MG63 (cell line): ENCODE results near the gene UBFD1. TPM values are rescaled to one million over a fixed set of nuclear protein-coding genes. Genes with fewer than 3 reads are reported as not detected.

ENCODE experiments used
- DNase-seq: peaks from one replicate; pipeline ENCODE4 v3.0.0-alpha.2; 2020
- H3K27me3 ChIP-seq: fragments of 250-450 bp; sonication (Bioruptor Pico); 2 replicates; pipeline ENCODE4 v1.5.1; 2020; ENCODE audit warnings: mild to moderate bottlenecking, moderate library complexity
- H3K36me3 ChIP-seq: fragments of 250-450 bp; sonication (Bioruptor Pico); 2 replicates; pipeline ENCODE4 v1.5.1; 2020; ENCODE audit warnings: mild to moderate bottlenecking, moderate library complexity
- H3K4me3 ChIP-seq: fragments of 250-450 bp; sonication (Bioruptor Pico); 2 replicates; pipeline ENCODE4 v1.5.1; 2020; ENCODE audit warnings: mild to moderate bottlenecking, moderate library complexity
- H3K9me3 ChIP-seq: fragments of 250-450 bp; sonication (Bioruptor Pico); 2 replicates; pipeline ENCODE4 v1.5.1; 2020; ENCODE audit warnings: mild to moderate bottlenecking, moderate library complexity
- total RNA-seq: library from RNA; depleted of rRNA; stranded (reverse); fragments of >200 nt; shearing (Covaris generic); gene quantifications from 2 replicates; pipeline ENCODE4 v1.2.3, GENCODE V29; 2014; ENCODE audit warnings: low replicate concordance; rRNA removed

The UBFD1 gene
- total RNA-seq, 1 experiment from 2014 or later: 59.3 TPM

DNA sequence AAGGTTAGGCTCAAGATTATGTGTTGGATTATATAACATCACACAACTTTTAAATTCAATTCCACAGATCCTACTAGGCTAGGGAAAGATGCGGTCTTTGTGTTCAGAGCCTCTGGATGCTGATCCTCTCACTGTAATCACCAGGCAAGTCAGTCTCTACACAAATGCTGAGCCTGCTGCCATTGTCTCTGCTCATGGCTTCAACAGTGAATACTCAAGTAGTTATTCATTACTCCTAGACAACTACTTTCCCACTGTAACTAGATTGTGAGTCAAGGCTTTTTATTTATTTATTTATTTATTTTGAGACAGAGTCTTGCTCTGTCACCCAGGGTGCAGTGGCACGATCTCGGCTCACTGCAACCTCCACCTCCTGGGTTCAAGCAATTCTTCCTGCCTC, 54.4 kb downstream of the UBFD1 start:
- H3K9me3 ChIP-seq: no peaks in the 10 kb centered on the region
- no peaks in the 10 kb centered on the region for H3K27me3 ChIP-seq
- no peak overlapping the region for H3K4me3 ChIP-seq
- DNase-seq: no peak
- peaks cover 52% of the 10 kb centered on the region for H3K36me3 ChIP-seq

DNA sequence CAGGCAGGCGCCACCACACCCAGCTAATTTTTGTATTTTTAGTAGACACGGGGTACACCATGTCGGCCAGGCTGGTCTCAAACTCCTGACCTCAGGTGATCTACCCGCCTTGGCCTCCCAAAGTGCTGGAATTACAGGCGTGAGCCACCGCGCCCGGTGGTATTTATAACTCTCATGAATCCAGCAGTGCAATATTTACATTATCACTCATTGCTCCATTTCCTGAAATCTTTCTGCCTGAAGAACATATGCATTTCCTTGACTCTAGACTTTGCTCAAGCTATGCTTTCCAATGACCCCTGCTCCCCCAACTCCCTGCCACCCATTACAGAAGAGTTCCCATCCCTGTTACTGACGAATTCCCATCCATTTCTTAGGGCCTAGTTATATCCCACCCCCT, 58.3 kb downstream of the UBFD1 start:
- H3K4me3 ChIP-seq: no peak overlapping the region
- DNase-seq: no peak
- H3K36me3 ChIP-seq: peaks cover 65% of the 10 kb centered on the region
- H3K9me3 ChIP-seq: no peaks in the 10 kb centered on the region
- no peaks in the 10 kb centered on the region for H3K27me3 ChIP-seq

Other genes starting within 250 kb of the UBFD1 start
- 8.0 and 10.2 TPM in 2 replicates for gene COG7, start 104.5 kb upstream of the UBFD1 start, total RNA-seq
- 44.2 and 102 TPM in 2 replicates for gene GGA2, start 47.2 kb upstream of the UBFD1 start, total RNA-seq
- 23.8 and 45.3 TPM in 2 replicates for gene EARS2, start 377 bp upstream of the UBFD1 start, total RNA-seq
- 103 and 184 TPM in 2 replicates for gene NDUFAB1, start 38.6 kb downstream of the UBFD1 start, total RNA-seq
- 15.1 and 15.4 TPM in 2 replicates for gene PALB2, start 83.6 kb downstream of the UBFD1 start, total RNA-seq
- gene DCTN5, start 83.7 kb downstream of the UBFD1 start, total RNA-seq: 96.7 and 108 TPM in 2 replicates
- 38.0 and 39.7 TPM in 2 replicates for gene PLK1, start 121.2 kb downstream of the UBFD1 start, total RNA-seq
- gene ERN2, start 155.5 kb downstream of the UBFD1 start, total RNA-seq: not detected in 2 replicates
- not detected in 2 replicates for gene CHP2, start 197.3 kb downstream of the UBFD1 start, total RNA-seq